DOHH2 (cell line): ENCODE measurements around the gene BATF3.

Experiments used
- H3F3A ChIP-seq: fragments of 200-600 bp; sonication (generic), shearing (Covaris generic); 2 replicates; pipeline ENCODE4 v1.6.0; 2016; ENCODE audit warnings: antibody characterized with exemption, mild to moderate bottlenecking; ENCODE audit not compliant: control insufficient read depth, insufficient read depth
- H3K27ac ChIP-seq: fragments of 200-600 bp; sonication (generic); 2 replicates; pipeline ENCODE4 v1.5.1; 2014; ENCODE audit warnings: low read depth, mild to moderate bottlenecking, low read length, moderate library complexity
- H3K27me3 ChIP-seq: fragments of 200-600 bp; sonication (generic); 2 replicates; pipeline ENCODE4 v1.6.1; 2014; ENCODE audit warnings: mild to moderate bottlenecking, low read length, mixed read lengths; ENCODE audit not compliant: control insufficient read depth
- H3K36me3 ChIP-seq: fragments of 200-600 bp; sonication (generic); 2 replicates; pipeline ENCODE4 v1.6.1; 2014; ENCODE audit warnings: mild to moderate bottlenecking, low read length, moderate library complexity, mixed read lengths; ENCODE audit not compliant: control insufficient read depth
- H3K4me1 ChIP-seq: fragments of 200-600 bp; sonication (generic); 2 replicates; pipeline ENCODE4 v1.6.1; 2014; ENCODE audit warnings: mild to moderate bottlenecking, low read length, mixed read lengths; ENCODE audit not compliant: control insufficient read depth
- H3K4me2 ChIP-seq: fragments of 200-600 bp; sonication (generic); 2 replicates; pipeline ENCODE4 v1.6.0; 2014; ENCODE audit warnings: mild to moderate bottlenecking, low read length, moderate library complexity
- H3K4me3 ChIP-seq: fragments of 200-600 bp; sonication (generic); 2 replicates; pipeline ENCODE4 v1.5.1; 2014; ENCODE audit warnings: mild to moderate bottlenecking, low read length, mixed read lengths
- H3K79me2 ChIP-seq: fragments of 200-600 bp; sonication (generic); 2 replicates; pipeline ENCODE4 v1.6.1; 2014; ENCODE audit warnings: mild to moderate bottlenecking, low read length, mixed read lengths; ENCODE audit not compliant: control insufficient read depth
- H3K9me2 ChIP-seq: fragments of 200-600 bp; sonication (generic); replicated peaks from 2 replicates; pipeline ENCODE4 v1.6.1; 2014; ENCODE audit warnings: mild to moderate bottlenecking, low read length, mixed read lengths; ENCODE audit not compliant: control insufficient read depth
- H3K9me3 ChIP-seq: fragments of 200-600 bp; sonication (generic); 2 replicates; pipeline ENCODE4 v1.6.1; 2014; ENCODE audit warnings: antibody characterized with exemption, low read length, mixed read lengths; ENCODE audit not compliant: control insufficient read depth, insufficient read depth
- H4K20me1 ChIP-seq: fragments of 200-600 bp; sonication (generic); 2 replicates; pipeline ENCODE4 v1.6.0; 2014; ENCODE audit warnings: low read depth, mild to moderate bottlenecking, antibody characterized with exemption, low read length, moderate library complexity; ENCODE audit not compliant: control insufficient read depth, insufficient read depth
- EZH2phosphoT487 ChIP-seq: fragments of 200-600 bp; sonication (generic); IDR thresholded peaks from 2 replicates; pipeline ENCODE4 v1.6.1; 2017; ENCODE audit warnings: borderline replicate concordance, mild to moderate bottlenecking, antibody characterized with exemption, low read length, moderate library complexity, mixed read lengths
- TF ChIP-seq, protein P1 (sequence below): fragments of 200-600 bp; sonication (generic); IDR thresholded peaks from one replicate; pipeline ENCODE4 v1.5.1; 2014; ENCODE audit warnings: antibody characterized with exemption, mild to moderate bottlenecking, low read depth, low read length; ENCODE audit not compliant: poor library complexity, severe bottlenecking

BATF3 gene

DNA sequence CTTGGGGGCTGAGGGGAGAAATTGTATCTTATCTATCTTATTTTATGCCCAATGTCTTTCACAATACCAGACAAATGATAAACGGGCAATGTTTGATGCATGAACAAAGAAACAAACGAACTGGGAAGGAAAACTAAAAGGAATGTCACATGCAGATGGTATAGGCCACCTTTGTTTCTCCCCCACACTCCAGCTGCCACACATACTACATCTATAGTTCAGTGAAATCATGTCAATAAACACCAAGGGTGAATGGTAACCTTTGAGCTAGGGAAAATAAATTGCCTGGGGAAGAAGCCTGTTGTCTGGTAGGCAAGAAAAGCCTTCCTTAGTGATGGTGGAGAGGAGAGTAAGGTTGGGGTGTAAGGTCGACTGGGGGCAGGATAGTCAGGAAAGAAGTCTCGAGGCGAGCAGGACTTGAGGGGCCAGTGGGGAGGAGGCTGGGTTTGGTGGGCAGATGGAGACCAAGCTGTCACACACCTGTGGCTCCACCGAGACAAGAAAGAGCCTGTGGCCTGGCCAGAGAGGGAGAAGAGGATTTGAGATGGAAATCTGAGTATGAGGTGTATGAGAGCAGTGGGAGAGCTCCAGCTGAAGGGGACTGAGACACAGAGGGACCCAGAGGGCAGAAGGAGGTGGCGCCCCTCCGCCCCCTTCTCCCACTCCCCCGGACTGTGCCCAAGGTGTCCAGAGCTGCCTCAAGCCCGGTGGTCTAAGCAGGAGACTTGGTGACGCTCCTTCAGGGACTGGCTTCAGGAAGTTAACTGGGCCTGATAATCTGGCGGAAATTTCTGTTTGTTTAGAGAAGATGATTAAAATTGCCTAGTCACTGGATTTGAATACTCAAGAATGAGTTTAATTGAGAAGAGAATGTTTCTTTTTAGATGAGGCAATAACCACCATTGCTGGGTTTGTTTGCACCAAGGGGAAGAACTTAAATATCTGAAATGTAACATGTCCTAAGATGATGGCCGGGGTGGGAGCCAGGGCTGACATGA is 53.8 kb downstream of the BATF3 start:
- Histone ChIP-seq H3K4me3 (no peak overlapping the region), H3K9me3 (no peaks in the 10 kb centered on the region), H3K4me1 (no peaks in the 10 kb centered on the region), H3F3A (no peaks in the 10 kb centered on the region), H3K9me2 (no peaks in the 10 kb centered on the region), H3K79me2 (no peaks in the 10 kb centered on the region), H4K20me1 (no peaks in the 10 kb centered on the region), H3K27me3 (peaks cover 23% of the 10 kb centered on the region), H3K27ac (no peak overlapping the region), H3K4me2 (no peak overlapping the region), H3K36me3 (no peaks in the 10 kb centered on the region)
- TF ChIP-seq EZH2phosphoT487, result no peak
- TF ChIP-seq, protein P1, sequence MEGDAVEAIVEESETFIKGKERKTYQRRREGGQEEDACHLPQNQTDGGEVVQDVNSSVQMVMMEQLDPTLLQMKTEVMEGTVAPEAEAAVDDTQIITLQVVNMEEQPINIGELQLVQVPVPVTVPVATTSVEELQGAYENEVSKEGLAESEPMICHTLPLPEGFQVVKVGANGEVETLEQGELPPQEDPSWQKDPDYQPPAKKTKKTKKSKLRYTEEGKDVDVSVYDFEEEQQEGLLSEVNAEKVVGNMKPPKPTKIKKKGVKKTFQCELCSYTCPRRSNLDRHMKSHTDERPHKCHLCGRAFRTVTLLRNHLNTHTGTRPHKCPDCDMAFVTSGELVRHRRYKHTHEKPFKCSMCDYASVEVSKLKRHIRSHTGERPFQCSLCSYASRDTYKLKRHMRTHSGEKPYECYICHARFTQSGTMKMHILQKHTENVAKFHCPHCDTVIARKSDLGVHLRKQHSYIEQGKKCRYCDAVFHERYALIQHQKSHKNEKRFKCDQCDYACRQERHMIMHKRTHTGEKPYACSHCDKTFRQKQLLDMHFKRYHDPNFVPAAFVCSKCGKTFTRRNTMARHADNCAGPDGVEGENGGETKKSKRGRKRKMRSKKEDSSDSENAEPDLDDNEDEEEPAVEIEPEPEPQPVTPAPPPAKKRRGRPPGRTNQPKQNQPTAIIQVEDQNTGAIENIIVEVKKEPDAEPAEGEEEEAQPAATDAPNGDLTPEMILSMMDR, result no peak

DNA sequence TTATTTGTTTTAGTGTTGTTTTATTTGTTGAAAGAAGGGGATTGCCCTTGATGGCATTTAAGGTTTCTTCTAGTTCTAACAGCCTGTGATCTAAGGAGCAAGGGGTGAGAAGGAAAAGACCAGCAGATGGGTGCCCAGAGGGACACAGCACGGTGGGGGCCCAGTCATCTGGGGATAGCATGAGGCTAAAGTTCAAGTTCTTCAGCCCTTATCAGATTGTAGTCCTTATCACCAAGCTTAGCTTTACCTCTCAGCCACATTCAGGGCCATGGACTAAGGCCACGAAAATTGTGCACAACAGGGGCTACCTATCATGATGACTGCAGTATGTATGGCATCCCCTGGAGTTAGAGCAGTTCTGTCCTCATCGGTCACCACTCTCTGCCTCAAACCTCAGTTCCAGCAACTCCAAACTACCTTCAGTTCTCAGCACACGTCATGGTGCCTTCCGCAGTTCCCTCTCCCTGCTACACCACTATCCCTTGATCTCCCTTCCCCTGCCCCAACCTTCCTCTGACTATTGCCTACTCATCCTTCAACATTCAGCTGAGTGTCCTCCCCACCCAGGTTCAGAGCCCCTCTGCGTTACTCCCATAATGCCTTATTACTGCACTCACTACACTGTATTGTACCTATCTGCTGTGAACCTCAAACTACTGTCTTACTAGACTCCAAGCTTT is 54.6 kb downstream of the BATF3 start:
- H3K27me3 ChIP-seq, result peaks cover 29% of the 10 kb centered on the region

DNA sequence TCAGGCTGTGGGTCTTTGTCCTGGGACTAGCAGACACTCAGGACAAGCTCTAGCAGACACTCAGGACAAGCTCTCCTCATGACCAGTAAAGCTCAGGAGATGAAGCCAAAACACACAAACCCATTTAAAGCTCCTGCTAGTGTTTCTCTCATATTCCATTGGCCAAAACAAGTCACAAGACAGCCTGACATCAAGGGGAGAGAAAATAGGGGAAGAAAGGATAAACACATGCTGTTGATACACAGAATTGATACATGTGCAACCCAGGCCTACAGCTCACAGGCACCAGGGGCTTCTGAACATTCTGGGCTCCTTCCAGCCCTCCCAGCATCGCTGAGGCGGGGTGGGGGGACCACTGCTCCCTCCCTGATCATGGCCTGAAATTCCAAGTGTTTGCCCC is 55.8 kb downstream of the BATF3 start:
- Histone ChIP-seq H3K9me3 (no peaks in the 10 kb centered on the region), H3K27me3 (peaks cover 37% of the 10 kb centered on the region), H3K4me2 (no peak overlapping the region), H3K27ac (no peak overlapping the region), H3K36me3 (no peaks in the 10 kb centered on the region), H3K79me2 (no peaks in the 10 kb centered on the region), H3K9me2 (no peaks in the 10 kb centered on the region), H3K4me1 (no peaks in the 10 kb centered on the region), H4K20me1 (no peaks in the 10 kb centered on the region), H3F3A (no peaks in the 10 kb centered on the region), H3K4me3 (no peak overlapping the region)
- TF ChIP-seq, protein P1, result no peak
- TF ChIP-seq EZH2phosphoT487, result no peak

More for the DNA sequence above, 54.6 kb downstream of the BATF3 start:
- no peaks in the 10 kb centered on the region for H3K4me1 ChIP-seq
- no peak overlapping the region for H3K4me3 ChIP-seq
- H3F3A ChIP-seq, result no peaks in the 10 kb centered on the region
- H4K20me1 ChIP-seq, result no peaks in the 10 kb centered on the region
- H3K36me3 ChIP-seq, result no peaks in the 10 kb centered on the region
- no peaks in the 10 kb centered on the region for H3K9me3 ChIP-seq
- TF ChIP-seq EZH2phosphoT487, result no peak
- TF ChIP-seq, protein P1, result no peak
- H3K4me2 ChIP-seq, result no peak overlapping the region
- no peak overlapping the region for H3K27ac ChIP-seq
- H3K9me2 ChIP-seq, result no peaks in the 10 kb centered on the region
- H3K79me2 ChIP-seq, result no peaks in the 10 kb centered on the region
